Measurements from ENCODE around the gene C5orf52. TPM values are rescaled to one million over a fixed set of nuclear protein-coding genes. Genes with fewer than 3 reads are reported as not detected.

The C5orf52 gene
- not detected in 2 replicates for total RNA-seq (2014; rRNA removed; shearing (Covaris generic); ENCODE audit: low replicate concordance)

GRCh38 chr5:157670662-157671591 is at the start of gene C5orf52:
Gene C5orf52 (plus strand): TSS chr5:157671533. CDS start chr5:157671615, 82 bp downstream.
- Histone ChIP-seq H3K4me3 (peak within 1 kb of the TSS; percentile 49), H3K9me3 (no peaks in the 10 kb centered on the region), H3K27me3 (no peaks in the 10 kb centered on the region), H3K36me3 (no peaks in the 10 kb centered on the region)
- DNase-seq: peak; percentile 36

GRCh38 chr5:157624144-157624543 is 47.2 kb upstream of the C5orf52 start:
- Histone ChIP-seq H3K9me3 (peaks cover 3% of the 10 kb centered on the region; the same call in 1 of the 2 replicates), H3K4me3 (no peak overlapping the region), H3K36me3 (no peaks in the 10 kb centered on the region), H3K27me3 (no peaks in the 10 kb centered on the region)
- DNase-seq: no peak

- Histone ChIP-seq H3K36me3 (no peaks in the 10 kb centered on the region), H3K9me3 (peaks cover 8% of the 10 kb centered on the region), H3K27me3 (no peaks in the 10 kb centered on the region), H3K4me3 (no peak overlapping the region)
- no peak for DNase-seq
Observed at GRCh38 chr5:157626831-157627230, 44.5 kb upstream of the C5orf52 start.

GRCh38 chr5:157630341-157630740 is 41.0 kb upstream of the C5orf52 start:
- no peaks in the 10 kb centered on the region for H3K36me3 ChIP-seq
- peaks cover 6% of the 10 kb centered on the region for H3K9me3 ChIP-seq
- H3K4me3 ChIP-seq: no peak overlapping the region
- H3K27me3 ChIP-seq: no peaks in the 10 kb centered on the region
- no peak for DNase-seq

- Histone ChIP-seq H3K4me3 (no peak overlapping the region), H3K9me3 (no peaks in the 10 kb centered on the region), H3K36me3 (no peaks in the 10 kb centered on the region), H3K27me3 (no peaks in the 10 kb centered on the region)
- DNase-seq: no peak
Observed at GRCh38 chr5:157640406-157641066, 30.8 kb upstream of the C5orf52 start.

GRCh38 chr5:157648275-157648990 is 22.9 kb upstream of the C5orf52 start:
- DNase-seq: peak; percentile 55
- Histone ChIP-seq H3K36me3 (no peaks in the 10 kb centered on the region), H3K4me3 (no peak overlapping the region), H3K9me3 (no peaks in the 10 kb centered on the region), H3K27me3 (no peaks in the 10 kb centered on the region)

- no peak for DNase-seq
- Histone ChIP-seq H3K4me3 (no peak overlapping the region), H3K36me3 (no peaks in the 10 kb centered on the region)
Observed at GRCh38 chr5:157649101-157649500, 22.2 kb upstream of the C5orf52 start.

GRCh38 chr5:157650991-157651611 is 20.2 kb upstream of the C5orf52 start:
- Histone ChIP-seq H3K4me3 (no peak overlapping the region), H3K27me3 (no peaks in the 10 kb centered on the region), H3K36me3 (no peaks in the 10 kb centered on the region), H3K9me3 (no peaks in the 10 kb centered on the region)
- no peak for DNase-seq

More at GRCh38 chr5:157649101-157649500, 22.2 kb upstream of the C5orf52 start:
- no peaks in the 10 kb centered on the region for H3K27me3 ChIP-seq
- no peaks in the 10 kb centered on the region for H3K9me3 ChIP-seq

GRCh38 chr5:157651623-157652376 is 19.5 kb upstream of the C5orf52 start:
- Histone ChIP-seq H3K9me3 (no peaks in the 10 kb centered on the region), H3K36me3 (no peaks in the 10 kb centered on the region), H3K4me3 (no peak overlapping the region), H3K27me3 (no peaks in the 10 kb centered on the region)
- DNase-seq: no peak

GRCh38 chr5:157652377-157652692 is 19.0 kb upstream of the C5orf52 start, which contains the start of gene SOX30:
Gene SOX30 (minus strand): TSS chr5:157652438. CDS start chr5:157652078, 360 bp downstream.
- H3K27me3 ChIP-seq: no peaks in the 10 kb centered on the region
- H3K9me3 ChIP-seq: peaks cover 3% of the 10 kb centered on the region; the same call in 1 of the 2 replicates
- no peak for DNase-seq
- no peaks in the 10 kb centered on the region for H3K36me3 ChIP-seq
- H3K4me3 ChIP-seq: no peak within 1 kb of the TSS

- no peaks in the 10 kb centered on the region for H3K27me3 ChIP-seq
Observed at GRCh38 chr5:157657516-157657915, 13.8 kb upstream of the C5orf52 start.

GRCh38 chr5:157658893-157659292 is 12.4 kb upstream of the C5orf52 start:
- no peak overlapping the region for H3K4me3 ChIP-seq
- H3K36me3 ChIP-seq: no peaks in the 10 kb centered on the region
- H3K9me3 ChIP-seq: peaks cover 11% of the 10 kb centered on the region; the same call in 1 of the 2 replicates
- no peaks in the 10 kb centered on the region for H3K27me3 ChIP-seq
- no peak for DNase-seq

More at GRCh38 chr5:157657516-157657915, 13.8 kb upstream of the C5orf52 start:
- Histone ChIP-seq H3K9me3 (peaks cover 11% of the 10 kb centered on the region; the same call in 1 of the 2 replicates), H3K36me3 (no peaks in the 10 kb centered on the region), H3K4me3 (no peak overlapping the region)
- DNase-seq: no peak

- DNase-seq: no peak
- H3K27me3 ChIP-seq: no peaks in the 10 kb centered on the region
- peaks cover 11% of the 10 kb centered on the region; the same call in 1 of the 2 replicates for H3K9me3 ChIP-seq
- no peak overlapping the region for H3K4me3 ChIP-seq
- no peaks in the 10 kb centered on the region for H3K36me3 ChIP-seq
Observed at GRCh38 chr5:157659868-157660660, 11.3 kb upstream of the C5orf52 start.

- DNase-seq: peak; percentile 14
- no peaks in the 10 kb centered on the region for H3K9me3 ChIP-seq
- H3K27me3 ChIP-seq: no peaks in the 10 kb centered on the region
- H3K4me3 ChIP-seq: no peak overlapping the region
- no peaks in the 10 kb centered on the region for H3K36me3 ChIP-seq
Observed at GRCh38 chr5:157665467-157666070, 5.8 kb upstream of the C5orf52 start.

GRCh38 chr5:157668356-157668755 is 3.0 kb upstream of the C5orf52 start:
- no peak for DNase-seq
- H3K4me3 ChIP-seq: no peak overlapping the region
- H3K36me3 ChIP-seq: no peaks in the 10 kb centered on the region
- no peaks in the 10 kb centered on the region for H3K9me3 ChIP-seq
- H3K27me3 ChIP-seq: no peaks in the 10 kb centered on the region
